DOHH2 (cell line): ENCODE measurements around the gene SLC22A4.

ENCODE experiments used
- H3F3A ChIP-seq: fragments of 200-600 bp; sonication (generic), shearing (Covaris generic); 2 replicates; pipeline ENCODE4 v1.6.0; 2016; ENCODE audit warnings: antibody characterized with exemption, mild to moderate bottlenecking; ENCODE audit not compliant: control insufficient read depth, insufficient read depth
- H3K27ac ChIP-seq: fragments of 200-600 bp; sonication (generic); 2 replicates; pipeline ENCODE4 v1.5.1; 2014; ENCODE audit warnings: low read depth, mild to moderate bottlenecking, low read length, moderate library complexity
- H3K27me3 ChIP-seq: fragments of 200-600 bp; sonication (generic); 2 replicates; pipeline ENCODE4 v1.6.1; 2014; ENCODE audit warnings: mild to moderate bottlenecking, low read length, mixed read lengths; ENCODE audit not compliant: control insufficient read depth
- H3K36me3 ChIP-seq: fragments of 200-600 bp; sonication (generic); 2 replicates; pipeline ENCODE4 v1.6.1; 2014; ENCODE audit warnings: mild to moderate bottlenecking, low read length, moderate library complexity, mixed read lengths; ENCODE audit not compliant: control insufficient read depth
- H3K4me1 ChIP-seq: fragments of 200-600 bp; sonication (generic); 2 replicates; pipeline ENCODE4 v1.6.1; 2014; ENCODE audit warnings: mild to moderate bottlenecking, low read length, mixed read lengths; ENCODE audit not compliant: control insufficient read depth
- H3K4me2 ChIP-seq: fragments of 200-600 bp; sonication (generic); 2 replicates; pipeline ENCODE4 v1.6.0; 2014; ENCODE audit warnings: mild to moderate bottlenecking, low read length, moderate library complexity
- H3K4me3 ChIP-seq: fragments of 200-600 bp; sonication (generic); 2 replicates; pipeline ENCODE4 v1.5.1; 2014; ENCODE audit warnings: mild to moderate bottlenecking, low read length, mixed read lengths
- H3K79me2 ChIP-seq: fragments of 200-600 bp; sonication (generic); 2 replicates; pipeline ENCODE4 v1.6.1; 2014; ENCODE audit warnings: mild to moderate bottlenecking, low read length, mixed read lengths; ENCODE audit not compliant: control insufficient read depth
- H3K9me2 ChIP-seq: fragments of 200-600 bp; sonication (generic); replicated peaks from 2 replicates; pipeline ENCODE4 v1.6.1; 2014; ENCODE audit warnings: mild to moderate bottlenecking, low read length, mixed read lengths; ENCODE audit not compliant: control insufficient read depth
- H3K9me3 ChIP-seq: fragments of 200-600 bp; sonication (generic); 2 replicates; pipeline ENCODE4 v1.6.1; 2014; ENCODE audit warnings: antibody characterized with exemption, low read length, mixed read lengths; ENCODE audit not compliant: control insufficient read depth, insufficient read depth
- H4K20me1 ChIP-seq: fragments of 200-600 bp; sonication (generic); 2 replicates; pipeline ENCODE4 v1.6.0; 2014; ENCODE audit warnings: low read depth, mild to moderate bottlenecking, antibody characterized with exemption, low read length, moderate library complexity; ENCODE audit not compliant: control insufficient read depth, insufficient read depth
- CTCF ChIP-seq: fragments of 200-600 bp; sonication (generic); IDR thresholded peaks from one replicate; pipeline ENCODE4 v1.5.1; 2014; ENCODE audit warnings: antibody characterized with exemption, mild to moderate bottlenecking, low read depth, low read length; ENCODE audit not compliant: poor library complexity, severe bottlenecking
- EZH2phosphoT487 ChIP-seq: fragments of 200-600 bp; sonication (generic); IDR thresholded peaks from 2 replicates; pipeline ENCODE4 v1.6.1; 2017; ENCODE audit warnings: borderline replicate concordance, mild to moderate bottlenecking, antibody characterized with exemption, low read length, moderate library complexity, mixed read lengths

Gene SLC22A4

DNA sequence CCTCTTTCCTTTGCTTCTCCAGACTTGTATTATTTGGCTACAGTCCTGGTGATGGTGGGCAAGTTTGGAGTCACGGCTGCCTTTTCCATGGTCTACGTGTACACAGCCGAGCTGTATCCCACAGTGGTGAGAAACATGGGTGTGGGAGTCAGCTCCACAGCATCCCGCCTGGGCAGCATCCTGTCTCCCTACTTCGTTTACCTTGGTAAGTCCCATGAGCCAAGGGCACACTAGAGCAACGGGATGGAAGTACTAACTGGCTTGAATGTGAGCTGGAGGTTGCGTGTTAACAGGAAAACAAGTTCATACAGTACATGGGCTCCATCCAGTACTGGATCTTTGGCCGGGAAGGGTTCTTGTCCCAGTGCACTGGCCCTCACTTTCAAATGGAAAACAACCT, 98.2 kb downstream of the SLC22A4 start:
- no peaks in the 10 kb centered on the region for H3K36me3 ChIP-seq
- no peaks in the 10 kb centered on the region for H3K79me2 ChIP-seq
- no peak overlapping the region for H3K4me3 ChIP-seq
- peaks cover 13% of the 10 kb centered on the region for H3K4me1 ChIP-seq
- no peaks in the 10 kb centered on the region for H3K27me3 ChIP-seq
- no peak overlapping the region for H3K27ac ChIP-seq
- no peaks in the 10 kb centered on the region for H3K9me2 ChIP-seq
- no peaks in the 10 kb centered on the region for H4K20me1 ChIP-seq
- no peaks in the 10 kb centered on the region for H3K9me3 ChIP-seq
- no peaks in the 10 kb centered on the region for H3F3A ChIP-seq
- TF ChIP-seq CTCF (no peak), EZH2phosphoT487 (no peak)
- H3K4me2 ChIP-seq = no peak overlapping the region

DNA sequence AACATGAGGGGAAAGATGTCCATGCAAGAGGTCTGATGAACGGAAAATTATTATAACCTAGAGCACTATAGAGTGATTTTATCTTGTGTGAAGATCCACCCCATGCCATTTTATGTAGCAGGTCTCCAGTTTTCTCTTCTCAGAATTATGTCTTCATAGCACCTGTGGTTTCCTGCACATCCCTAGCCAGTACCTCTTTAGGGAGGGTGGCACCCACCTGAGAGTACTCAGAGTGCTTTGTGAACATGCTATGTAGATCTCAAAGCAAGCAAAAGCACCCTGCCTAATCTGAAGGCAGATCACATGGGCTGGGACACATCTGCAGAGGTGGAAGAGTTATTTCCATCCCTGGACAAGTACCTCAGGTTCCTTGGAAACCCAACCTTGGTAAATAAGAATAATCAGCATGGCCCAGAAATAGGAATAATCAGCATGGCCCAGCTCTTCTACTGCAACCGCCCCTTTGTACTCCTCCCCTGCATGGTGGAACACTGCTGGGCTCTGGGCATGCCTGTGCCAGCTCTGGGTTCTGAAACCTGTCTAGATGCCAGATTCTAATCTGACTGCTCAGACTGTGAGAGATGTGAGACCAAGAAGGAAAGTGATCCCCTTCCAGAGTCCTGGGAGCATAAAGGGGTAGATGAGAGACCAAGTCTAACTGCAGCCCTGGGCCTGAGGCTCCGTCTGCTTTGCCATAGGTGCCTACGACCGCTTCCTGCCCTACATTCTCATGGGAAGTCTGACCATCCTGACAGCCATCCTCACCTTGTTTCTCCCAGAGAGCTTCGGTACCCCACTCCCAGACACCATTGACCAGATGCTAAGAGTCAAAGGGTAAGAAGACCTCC, 99.0 kb downstream of the SLC22A4 start:
- no peaks in the 10 kb centered on the region for H3K9me3 ChIP-seq
- H3K4me1 ChIP-seq = peaks cover 13% of the 10 kb centered on the region
- H3K9me2 ChIP-seq = no peaks in the 10 kb centered on the region
- no peaks in the 10 kb centered on the region for H3K36me3 ChIP-seq
- no peak overlapping the region for H3K4me2 ChIP-seq
- H3K4me3 ChIP-seq = no peak overlapping the region
- H3K27me3 ChIP-seq = no peaks in the 10 kb centered on the region
- H3K79me2 ChIP-seq = no peaks in the 10 kb centered on the region
- H3K27ac ChIP-seq = no peak overlapping the region
- TF ChIP-seq CTCF (no peak), EZH2phosphoT487 (no peak)
- H4K20me1 ChIP-seq = no peaks in the 10 kb centered on the region
- no peaks in the 10 kb centered on the region for H3F3A ChIP-seq
